HG02870 (cell line): ENCODE results near the gene SUGCT.
"Not testable (repeated sequence)": the region's sequence is repeated elsewhere in the genome, so short reads cannot be mapped to it uniquely, and the experiment has no call there.

ENCODE experiments used
- ATAC-seq: cut with Tn5 transposase; IDR thresholded peaks from one replicate; pipeline ENCODE4 v1.9.1; 2021; ENCODE audit warnings: mild to moderate bottlenecking, moderate library complexity; ENCODE audit not compliant: unreplicated experiment

SUGCT gene

DNA sequence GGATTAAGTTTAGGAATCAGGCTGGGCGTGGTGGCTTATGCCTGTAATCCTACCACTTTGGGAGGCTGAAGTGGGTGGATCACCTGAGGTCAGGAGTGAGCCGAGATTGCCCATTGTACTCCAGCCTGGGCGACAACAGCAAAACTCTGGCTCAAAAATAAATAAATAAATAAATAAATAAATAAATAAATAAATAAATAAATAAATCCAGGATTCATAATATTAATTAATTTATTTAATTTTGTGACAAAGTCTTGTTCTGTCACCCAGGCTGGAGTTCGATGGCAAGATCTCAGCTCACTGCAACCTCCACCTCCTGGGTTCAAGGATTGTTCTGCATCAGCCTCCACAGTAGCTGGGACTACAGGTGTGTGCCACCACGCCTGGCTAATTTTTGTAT is 4.2 kb downstream of the SUGCT start:
- ATAC-seq = no peak

DNA sequence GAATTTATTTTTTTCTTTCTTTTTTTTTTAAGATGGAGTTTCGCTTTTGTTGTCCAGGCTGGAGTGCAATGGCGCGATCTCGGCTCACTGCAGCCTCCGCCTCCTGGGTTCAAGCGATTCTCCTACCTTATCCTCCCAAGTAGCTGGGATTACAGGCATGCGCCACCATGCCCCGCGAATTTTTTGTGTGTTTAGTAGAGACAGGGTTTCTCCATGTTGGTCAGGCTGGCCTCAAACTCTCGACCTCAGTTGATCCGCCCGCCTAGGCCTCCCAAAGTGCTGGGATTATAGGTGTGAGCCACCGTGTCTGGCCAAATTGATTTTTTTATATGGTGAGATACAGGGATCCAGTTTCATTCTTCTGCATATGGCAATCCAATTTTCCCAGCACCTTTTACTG is 5.1 kb downstream of the SUGCT start:
- not testable (repeated sequence) for ATAC-seq

DNA sequence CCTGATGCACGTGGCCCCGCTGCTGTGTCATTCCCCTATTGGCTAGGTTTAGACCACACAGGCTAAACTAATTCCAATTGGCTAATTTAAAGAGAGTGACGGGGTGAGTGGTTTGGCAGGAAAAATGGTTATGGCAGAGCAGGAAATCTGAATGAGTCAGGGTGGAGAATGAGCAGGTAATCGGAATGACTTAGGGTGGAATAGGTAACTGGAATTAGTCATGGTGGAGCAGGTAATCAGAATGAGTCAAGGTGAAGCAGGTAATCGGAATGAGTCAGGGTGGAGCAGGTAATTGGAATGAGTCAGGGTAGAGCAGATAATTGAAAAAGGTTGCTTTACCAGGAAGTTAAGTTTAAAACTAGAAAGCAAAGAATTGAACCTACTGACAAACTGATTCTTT is 7.1 kb downstream of the SUGCT start:
- ATAC-seq = not testable (repeated sequence)

DNA sequence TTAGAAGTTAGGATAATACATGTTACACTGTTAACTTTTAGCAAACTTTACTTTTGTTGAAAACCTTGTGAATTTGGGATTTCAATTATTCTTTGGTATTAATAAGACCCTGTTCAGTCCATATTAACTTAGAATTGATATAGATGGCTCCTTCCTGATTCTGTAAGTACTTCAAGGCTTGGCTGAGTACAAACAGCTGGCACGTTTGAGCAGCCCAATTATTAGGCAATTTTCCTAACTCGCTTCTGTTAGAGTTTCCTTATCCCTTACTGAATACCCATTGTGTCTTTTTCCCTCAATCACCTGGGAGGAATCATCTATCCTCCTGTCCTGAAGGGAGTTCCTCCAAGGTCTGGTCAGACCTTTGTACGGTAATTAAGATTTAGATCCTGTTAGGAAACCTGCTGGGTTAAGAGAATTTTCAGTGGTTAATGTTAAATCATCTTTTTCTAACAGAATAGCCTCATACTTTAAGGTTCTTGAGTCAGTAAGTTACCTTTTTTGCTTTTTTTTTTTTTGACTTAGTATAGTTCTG is 10.9 kb downstream of the SUGCT start:
- not testable (repeated sequence) for ATAC-seq

DNA sequence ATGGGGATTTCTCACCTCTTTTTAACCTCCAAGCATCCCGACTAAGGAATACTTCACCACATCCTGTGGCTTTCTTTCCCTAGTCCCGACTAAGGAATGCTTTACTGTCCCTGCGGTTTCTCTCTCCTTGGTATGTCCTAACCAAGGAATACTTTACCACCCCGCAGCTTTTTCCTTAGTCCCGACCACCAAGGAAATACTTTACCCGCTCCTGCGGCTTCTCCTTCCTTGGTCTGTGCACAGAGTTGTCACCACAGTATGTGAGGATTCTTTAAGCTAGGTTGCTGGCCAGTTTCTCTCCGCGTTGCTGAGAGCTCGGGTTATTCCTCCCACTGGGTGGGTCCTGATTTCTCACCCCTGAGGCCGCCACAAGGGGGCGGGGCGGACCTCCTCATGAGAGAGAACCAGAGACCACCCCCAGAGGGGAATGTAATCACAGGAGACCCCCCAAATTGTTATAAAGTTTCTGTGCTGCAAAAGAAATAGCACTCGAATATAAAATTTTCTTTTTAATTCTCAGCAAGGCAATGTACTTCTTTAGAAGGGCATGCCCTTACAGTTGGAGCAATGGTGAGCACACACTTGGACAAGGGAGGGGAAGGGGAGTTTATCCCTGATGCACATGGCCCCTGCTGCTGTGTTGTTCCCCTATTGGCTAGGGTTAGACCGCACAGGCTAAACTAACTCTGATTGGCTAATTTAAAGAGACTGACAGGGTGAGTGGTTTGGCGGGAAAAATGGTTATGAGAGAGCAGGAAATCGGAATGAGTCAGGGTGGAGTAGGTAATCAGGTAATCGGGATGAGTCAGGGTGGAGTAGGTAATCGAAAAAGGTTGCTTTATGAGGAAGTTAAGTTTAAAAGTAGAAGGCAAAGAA is 12.8 kb downstream of the SUGCT start:
- ATAC-seq = no peak

DNA sequence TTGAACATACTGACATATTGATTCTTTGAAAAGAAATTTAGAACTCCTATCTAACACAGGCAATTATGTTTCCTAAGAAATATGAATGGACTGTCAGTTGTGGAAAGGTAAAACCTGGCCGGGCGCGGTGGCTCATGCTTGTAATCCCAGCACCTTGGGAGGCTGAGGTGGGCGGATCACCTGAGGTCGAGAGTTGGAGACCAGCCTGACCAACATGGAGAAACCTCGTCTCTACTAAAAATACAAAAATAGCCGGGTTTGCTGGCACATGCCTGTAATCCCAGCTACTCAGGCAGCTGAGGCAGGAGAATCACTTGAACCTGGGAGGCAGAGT is 13.4 kb downstream of the SUGCT start:
- ATAC-seq = not testable (repeated sequence)

DNA sequence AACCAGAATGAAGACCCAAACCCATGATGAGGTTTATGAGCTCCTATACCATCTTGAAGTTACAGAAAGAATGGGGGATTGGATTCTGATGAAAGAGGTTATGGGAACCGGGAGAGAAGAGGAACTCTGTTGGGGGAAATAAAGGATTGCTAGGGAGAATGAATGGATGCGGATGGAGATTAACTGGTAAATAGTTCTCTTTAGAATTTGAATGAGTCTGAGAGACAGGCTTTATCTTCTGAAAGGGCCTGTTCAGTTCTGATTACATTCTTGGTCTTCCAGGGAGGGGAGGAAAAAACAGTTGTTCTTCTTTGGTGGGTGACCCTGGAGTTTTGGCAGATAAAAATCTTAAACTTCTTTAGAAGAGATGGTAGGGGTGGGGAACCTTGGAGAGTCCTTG is 13.9 kb downstream of the SUGCT start:
- no peak for ATAC-seq

DNA sequence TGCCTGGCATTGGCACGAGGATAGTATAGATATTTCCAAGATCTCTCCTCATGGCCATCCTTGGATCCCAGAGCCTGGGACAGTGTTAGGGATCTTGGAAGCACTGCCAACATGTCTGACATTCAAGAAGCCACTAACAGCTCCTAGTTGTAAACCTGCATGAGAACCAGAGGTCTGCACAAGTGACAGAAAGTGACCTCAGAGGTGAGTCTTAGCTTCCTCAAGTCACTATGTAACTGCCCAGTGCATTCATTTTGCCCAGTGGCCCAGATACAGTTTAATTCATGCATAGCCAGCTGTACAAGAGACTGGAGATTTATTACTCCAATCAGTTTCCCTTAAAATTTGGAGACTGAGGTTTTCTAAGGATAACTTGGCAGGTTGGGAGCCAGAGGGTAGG is 16.7 kb downstream of the SUGCT start:
- ATAC-seq = no peak

DNA sequence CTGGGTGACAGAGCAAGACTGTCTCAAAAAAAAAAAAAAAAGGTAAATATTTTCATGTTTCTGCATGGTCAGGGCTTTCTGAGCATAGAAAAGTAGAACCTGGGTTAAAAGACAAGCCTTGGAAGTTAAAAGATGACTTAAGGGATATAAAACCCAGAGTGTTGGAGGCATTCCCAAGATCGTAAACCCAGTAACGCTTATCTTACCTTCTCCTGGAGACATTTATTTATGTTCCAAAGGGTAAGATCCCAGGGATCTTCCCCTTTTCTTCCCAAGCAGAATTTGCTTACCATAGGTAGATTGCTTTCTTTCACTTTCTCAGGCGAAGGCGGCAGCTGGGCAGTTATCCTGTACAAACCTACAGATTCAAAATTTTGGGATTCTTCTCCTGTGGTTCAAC is 22.2 kb downstream of the SUGCT start:
- ATAC-seq = no peak

DNA sequence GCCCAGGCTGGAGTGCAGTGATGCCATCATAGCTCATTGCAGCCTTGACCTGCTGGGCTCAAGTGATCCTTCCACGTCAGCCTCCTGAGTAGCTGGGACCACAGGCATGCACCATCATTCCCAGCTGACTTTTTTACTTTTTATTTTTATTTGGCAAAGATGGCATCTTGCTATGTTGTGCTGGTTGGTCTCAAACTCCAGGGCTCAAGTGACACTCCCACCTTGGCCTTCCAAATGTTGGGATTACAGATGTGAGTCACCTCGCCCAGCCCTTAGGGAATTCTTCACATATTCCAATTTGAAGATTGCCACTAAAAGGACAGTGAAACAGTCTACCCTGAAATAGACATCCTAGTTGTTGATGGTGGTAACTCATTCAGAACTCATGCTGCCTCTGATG is 27.7 kb downstream of the SUGCT start:
- ATAC-seq = no peak

DNA sequence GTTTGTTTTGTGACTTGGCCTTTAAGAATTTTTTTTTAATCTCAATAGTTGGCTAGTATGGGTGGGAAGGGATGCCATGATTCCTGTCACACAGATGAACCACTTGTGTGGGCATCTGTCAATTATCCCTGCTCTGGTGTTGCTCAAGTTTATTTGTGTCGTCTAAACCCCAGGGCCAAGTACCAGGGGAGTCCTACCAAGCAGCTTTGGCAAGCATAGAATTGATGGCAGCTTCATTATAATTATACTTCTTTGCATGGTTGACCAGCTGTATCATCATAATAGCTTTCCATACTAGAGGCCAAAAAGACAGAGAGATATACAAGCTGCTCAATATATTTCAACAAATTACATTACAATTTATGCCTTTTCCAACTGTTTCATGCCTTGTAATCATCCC is 30.4 kb downstream of the SUGCT start:
- no peak for ATAC-seq

DNA sequence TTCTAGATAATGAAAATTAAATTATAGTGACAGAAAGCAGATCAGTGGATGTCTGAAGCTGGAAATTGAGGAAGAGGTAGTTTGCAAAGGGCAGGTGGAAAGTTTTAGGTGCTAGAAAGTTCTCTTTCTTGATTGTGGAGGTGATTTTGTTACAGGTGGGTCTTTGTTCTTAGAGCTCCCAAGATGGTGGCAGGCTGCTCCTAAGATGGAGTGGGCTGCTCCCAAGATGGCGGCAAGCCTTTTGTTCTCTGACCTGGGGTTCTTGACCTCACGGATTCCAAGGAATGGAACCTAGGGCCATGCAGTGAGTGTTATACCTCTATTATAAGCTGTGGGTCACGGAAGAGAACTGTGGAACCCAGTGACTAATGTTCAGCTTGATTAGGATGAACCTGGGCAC is 32.5 kb downstream of the SUGCT start:
- no peak for ATAC-seq

DNA sequence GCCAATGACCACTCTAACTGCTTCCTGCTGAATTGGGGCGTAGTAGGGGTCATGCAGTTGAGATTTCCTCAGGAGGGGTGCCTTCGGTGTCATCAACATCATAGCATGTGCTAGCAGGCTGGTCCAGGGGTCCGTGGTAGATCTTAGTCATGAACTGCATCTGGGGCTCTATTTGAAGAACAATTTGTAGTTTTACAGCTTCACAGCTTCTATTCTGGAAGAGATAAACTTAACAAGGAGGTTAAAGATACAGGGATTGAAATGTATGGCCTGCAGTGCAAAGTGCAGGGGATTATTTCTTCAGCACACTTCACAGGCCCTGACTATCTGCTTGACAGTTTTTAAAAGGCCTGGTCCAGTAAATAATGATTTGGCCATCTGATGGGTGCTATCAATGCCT is 33.5 kb downstream of the SUGCT start:
- ATAC-seq = not testable (repeated sequence)

DNA sequence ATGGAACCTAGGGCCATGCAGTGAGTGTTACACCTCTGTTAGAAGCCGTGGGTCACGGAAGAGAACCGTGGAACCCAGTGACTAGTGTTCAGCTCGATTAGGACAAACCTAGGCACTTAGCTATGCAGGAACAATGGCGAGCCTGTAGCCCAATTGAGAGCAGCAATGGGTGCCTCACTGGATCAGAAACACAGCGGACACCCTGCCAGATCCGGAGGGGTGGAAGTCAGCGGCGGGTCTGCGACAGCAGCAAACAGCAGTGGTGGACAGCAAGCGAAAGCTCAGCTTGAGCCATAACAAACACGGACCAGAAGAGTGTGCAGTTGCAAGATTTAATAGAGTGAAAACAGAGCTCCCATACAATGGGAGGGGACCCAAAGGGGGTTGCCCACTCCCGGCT is 38.3 kb downstream of the SUGCT start:
- ATAC-seq = not testable (repeated sequence)

DNA sequence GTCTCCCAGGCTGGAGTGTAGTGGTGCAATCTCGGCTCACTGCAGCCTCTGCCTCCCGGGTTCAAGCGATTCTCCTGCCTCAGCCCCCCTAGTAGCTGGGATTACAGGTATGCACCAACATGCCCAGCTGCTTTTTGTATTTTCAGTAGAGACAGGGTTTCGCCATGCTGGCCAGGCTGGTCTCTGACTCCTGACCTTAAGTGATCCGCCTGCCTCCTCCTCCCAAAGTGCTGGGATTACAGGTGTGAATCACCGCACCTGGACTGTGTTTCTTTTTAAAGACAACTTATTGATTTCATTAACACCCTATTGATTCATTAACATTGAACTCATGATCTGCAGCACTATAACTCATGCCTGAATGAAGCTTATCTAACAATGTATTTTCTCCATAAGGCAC is 40.5 kb downstream of the SUGCT start:
- ATAC-seq = not testable (repeated sequence)

DNA sequence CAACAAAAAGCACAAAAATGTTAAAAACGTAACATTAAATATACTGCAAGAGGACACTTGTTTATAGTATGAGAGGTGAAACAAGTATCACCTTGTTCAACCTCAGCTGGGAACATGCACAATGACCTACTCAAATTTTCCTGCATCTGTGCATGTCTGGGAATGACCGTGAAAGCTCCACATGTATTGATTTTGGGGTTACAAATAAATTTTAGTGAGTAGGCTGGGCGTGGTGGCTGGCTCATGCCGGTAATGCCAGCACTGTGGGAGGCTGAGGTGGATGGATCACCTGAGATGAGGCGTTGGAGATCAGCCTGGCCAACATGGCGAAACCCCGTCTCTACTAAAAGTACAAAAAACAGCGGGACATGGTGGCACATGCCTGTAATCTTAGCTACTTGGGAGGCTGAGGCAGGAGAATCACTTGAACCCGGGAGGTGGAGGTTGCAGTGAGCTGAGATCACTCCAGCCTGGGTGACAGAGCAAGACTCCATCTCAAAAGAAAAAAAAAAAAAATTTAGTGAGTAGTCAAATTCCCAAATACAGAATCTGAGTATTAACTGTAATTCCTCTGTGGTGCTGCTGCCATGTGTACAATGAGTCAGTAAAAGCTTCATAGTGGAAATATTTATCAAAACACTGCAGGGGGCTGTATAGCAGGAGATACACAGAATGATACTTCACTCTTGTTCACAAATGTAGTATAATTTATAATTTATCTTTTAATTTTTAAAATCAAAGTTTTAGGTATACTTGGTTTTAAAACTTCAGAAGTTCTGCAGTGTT is 41.1 kb downstream of the SUGCT start:
- ATAC-seq = no peak

DNA sequence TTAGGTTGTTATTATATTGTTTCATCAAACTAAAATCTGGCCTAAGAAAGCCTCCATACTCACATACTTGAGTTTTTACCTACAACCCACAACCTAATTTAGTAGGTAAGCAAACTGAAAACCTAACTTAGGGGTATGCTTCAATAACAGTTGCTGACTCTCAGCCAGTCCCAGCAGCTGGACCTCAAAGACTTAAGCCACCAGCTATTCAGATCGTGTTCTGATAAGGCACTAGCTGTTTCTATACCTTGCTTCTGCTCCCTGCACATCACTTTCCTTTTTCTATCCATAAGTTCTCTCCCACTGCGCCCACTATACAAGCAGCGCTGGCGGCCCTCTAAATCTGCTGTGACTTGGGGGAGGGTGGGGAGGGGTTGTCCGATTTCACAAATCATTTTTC is 42.3 kb downstream of the SUGCT start:
- no peak for ATAC-seq

DNA sequence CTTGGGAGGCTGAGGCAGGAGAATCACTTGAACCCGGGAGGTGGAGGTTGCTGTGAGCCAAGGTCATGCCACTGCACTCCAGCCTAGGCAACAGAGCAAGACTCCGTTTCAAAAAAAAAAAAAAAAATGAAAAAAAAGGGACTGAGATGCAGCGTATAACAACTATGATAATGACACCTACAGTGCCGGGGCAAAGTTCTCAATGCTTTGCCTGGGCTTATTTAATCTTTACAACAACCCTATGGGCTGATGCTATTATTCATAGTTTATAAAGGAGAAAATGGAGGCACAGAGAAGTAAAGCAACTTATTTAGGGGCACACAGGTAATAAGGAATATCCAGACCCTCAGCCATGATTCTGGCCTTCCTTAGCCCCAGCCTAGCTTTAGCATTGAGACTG is 47.6 kb downstream of the SUGCT start:
- ATAC-seq = no peak

DNA sequence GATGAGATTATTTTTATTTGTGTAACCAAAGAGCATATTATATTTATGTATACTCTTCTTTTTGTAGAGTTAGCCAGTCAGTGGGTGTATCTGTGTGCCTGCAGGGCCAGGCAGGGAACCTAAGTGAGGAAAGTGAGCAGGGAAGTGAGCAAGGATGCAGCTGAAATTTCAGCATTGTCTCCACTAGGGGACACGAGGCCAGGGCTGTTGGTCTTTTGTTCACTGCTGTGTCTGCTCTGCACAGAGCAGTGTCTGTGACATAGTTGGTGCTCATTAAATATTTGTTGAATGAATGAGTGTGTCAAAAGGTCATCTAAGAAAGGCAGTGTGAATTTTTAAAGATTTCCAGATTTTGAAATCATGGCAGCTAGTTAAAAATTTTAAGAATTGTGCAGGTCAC is 51.8 kb downstream of the SUGCT start:
- no peak for ATAC-seq

DNA sequence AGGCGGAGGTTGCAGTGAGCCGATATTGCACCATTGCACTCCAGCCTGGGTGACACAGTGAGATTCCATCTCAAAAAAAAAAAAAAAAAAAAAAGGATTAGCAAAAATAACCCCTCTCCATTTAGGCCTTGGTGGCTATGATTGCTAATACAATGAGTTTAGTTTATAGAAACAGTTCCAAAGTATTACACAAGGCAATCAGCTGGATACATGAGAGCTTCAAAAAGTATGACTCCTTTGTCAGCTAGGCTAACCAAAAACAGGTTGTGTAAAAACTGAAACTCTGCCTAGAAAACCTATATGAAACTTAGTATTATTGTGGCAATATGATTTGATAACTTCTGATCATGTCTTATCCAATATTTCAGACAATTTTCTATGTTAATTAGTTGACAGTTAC is 57.2 kb downstream of the SUGCT start:
- ATAC-seq = no peak

DNA sequence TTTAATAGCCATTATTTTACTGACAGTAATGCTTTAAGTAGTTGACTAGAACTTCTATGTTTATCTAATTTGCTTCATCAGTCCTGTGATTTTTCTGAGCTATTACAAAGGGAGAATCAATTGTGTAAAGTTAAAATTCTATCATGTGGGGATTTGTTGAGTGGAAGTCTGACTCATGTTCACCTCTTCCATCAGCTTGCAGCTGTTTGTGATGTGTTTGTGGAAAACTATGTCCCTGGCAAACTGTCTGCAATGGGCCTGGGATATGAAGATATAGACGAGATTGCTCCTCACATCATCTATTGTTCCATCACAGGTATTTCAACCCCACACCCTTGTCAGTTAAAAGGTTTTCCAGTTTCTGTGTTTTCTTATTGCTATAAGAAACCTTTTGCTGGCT is 59.9 kb downstream of the SUGCT start:
- ATAC-seq = no peak

DNA sequence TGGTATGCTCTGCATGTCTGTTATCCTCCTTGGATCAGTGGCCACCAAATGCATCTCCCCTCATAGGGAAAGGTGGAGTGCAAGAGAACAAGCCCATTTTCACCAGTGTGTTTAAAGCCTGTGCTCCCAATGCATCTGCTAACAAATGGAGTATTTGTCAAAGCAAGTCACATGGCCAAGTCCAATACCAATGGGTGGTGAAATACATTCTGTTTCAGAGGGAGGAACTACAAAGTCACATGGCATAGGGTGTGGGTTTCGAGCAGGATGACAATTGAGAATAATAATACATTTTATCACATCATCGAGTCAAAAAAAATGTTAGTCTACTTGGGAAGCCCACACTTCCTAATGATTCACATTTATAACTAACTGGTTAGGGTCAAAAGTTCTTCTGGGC is 62.7 kb downstream of the SUGCT start:
- ATAC-seq = no peak
